Eye (tissue), 1 donor: ENCODE results near the gene PYGB.

Experiments
- DNase-seq: peaks from one replicate; pipeline ENCODE4 v3.0.0-alpha.2; 2015

The PYGB gene

DNA sequence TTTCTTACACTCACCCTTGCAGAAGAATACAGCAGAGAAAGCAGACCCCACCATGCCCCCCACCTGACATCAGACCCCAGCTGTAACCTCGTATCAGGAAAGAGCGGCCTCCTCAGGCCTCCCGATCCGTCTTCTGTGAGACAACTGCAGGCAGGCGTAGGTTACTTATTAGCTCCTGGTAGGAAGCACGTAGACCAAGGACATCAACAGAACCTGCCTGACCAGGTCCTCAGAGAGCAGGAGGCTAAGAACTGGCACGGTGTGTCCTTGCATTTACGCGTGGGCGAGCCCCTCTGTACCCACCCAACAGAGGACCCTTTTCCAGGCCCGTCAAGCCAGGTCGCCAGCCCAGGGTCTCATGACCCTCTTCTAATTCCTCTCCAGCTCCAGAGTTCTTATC is 91.7 kb downstream of the PYGB start:
- no peak for DNase-seq

DNA sequence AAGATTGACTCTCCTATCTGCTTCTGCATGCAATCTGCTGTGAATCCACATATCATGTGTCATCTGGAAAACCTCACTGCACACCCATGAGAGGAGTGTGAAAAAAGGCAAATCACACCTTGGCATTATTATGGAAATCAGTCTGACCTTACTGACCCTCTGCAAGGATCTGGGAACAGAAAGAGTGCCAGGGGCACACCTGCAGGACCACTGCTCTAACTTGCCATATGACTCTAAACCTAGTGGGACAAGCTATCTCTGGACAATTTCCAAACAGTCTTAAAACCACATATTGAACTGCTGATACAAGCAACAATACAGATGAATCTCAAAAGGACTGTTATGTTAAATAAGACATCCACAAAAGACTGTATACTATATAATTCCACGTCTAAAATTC is 92.5 kb downstream of the PYGB start:
- no peak for DNase-seq

DNA sequence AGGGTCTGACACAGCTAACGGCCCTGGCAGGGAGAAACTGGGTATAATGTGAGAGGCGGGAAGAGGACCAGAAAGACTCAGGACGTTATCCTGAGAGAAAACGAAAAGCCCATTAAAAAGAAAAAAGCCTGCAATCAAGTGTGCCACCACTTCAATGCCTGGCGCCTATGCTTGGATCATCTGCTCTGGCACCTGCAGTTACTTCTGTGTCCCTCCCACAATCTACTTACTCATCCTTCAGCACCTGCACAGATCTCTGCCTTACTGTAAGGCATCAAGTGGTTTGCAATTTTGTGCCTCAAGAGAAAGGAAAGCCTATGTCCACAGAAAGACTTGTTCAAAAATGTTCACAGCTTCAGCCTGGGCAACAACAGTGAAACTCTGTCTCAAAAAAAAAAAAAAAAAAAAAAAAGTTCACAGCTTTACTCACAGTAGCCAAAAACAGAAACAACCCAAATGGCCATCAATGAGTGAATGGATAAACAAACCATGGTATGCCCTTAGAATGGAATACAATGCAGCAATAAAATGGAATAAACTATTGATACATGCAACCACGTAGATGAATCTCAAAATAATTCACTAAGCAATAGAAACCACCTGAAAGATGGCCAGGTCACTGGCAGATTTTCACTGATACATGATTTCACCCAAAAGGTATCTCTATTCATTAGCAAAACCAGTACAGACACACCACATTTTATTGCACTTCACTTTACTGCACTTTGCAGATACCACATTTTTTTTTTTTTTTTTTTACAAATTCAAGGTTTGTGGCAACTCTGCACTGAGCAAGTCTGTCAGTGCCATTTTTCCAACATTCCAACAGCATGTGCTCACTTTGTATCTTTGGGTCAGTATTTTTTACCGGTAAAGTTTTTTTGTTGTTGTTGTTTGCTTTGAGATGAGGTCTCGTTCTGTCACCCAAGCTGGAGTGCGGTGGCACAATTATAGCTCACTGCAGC is 94.1 kb downstream of the PYGB start:
- no peak for DNase-seq

DNA sequence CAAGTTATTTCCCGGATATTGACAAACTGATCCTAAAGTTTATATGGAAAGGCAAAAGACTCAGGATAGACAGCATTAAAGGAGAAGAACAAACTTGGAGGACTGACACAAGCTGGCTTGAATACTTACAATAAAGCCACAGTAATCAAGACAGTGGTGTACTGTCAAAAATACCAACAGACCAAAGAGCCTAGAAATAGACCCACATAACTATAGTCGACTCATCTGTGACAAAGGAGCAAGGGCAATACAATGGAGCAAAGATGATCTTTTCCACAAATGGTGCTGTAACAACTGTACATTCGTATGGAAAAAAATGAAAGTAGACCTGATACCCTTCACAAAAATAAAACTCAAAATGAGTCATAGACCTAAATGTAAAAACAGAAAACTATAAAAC is 96.7 kb downstream of the PYGB start:
- DNase-seq: no peak

DNA sequence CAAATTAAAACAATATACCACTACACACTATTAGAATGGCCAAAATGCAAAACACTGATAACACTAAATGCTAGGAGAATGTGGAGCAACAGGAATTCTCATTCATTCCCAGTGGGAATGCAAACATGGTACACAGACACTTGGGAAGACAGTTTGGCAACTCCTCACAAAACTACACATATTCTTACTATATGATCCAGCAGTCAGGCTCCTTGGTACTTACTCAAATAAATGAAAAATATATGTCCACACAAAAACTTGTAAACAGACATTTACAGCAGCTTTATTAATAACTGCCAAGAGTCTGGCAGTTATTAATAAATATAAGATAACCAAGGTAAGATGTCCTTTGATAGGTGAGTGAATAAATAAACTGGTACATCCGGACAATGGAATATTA is 97.8 kb downstream of the PYGB start:
- no peak for DNase-seq

DNA sequence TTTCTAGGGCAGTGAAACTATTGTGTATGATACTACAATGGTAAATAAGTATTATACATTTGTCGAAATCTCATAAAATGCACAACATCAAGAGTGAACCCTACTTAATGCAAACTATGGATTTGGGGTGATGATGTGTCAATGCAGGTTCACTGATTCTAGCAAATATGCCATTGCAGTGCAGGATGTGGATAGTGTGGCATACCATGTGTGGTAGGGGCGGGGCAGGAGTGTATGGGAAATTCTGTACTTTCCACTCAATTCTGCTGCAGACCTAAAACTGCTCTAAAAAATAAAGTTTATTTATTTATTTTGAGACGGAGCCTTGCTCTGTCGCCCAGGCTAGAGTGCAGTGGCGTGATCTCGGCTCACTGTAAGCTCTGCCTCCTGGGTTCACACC is 98.5 kb downstream of the PYGB start:
- no peak for DNase-seq
